HG03571 (cell line): ENCODE measurements around the gene PCNX2.

ENCODE experiments used
- ATAC-seq: cut with Tn5 transposase; IDR thresholded peaks from one replicate; pipeline ENCODE4 v1.9.1; 2021; ENCODE audit not compliant: unreplicated experiment

The PCNX2 gene

GRCh38 chr1:233257786-233258185, 37.7 kb downstream of the PCNX2 start:
- no peak for ATAC-seq

GRCh38 chr1:233256789-233257188, 38.7 kb downstream of the PCNX2 start:
- ATAC-seq, result no peak

- no peak for ATAC-seq
These were observed 39.3 kb downstream of the PCNX2 start for GRCh38 chr1:233256191-233256590.

GRCh38 chr1:233255145-233255544, 40.4 kb downstream of the PCNX2 start:
- ATAC-seq, result no peak

GRCh38 chr1:233253832-233254331, 41.6 kb downstream of the PCNX2 start:
- ATAC-seq, result no peak

GRCh38 chr1:233253231-233253831, 42.2 kb downstream of the PCNX2 start:
- no peak for ATAC-seq

- ATAC-seq, result no peak
These were observed 43.1 kb downstream of the PCNX2 start for GRCh38 chr1:233252441-233252840.

- ATAC-seq, result no peak
These were observed 44.3 kb downstream of the PCNX2 start for GRCh38 chr1:233251201-233251720.

- no peak for ATAC-seq
These were observed 47.5 kb downstream of the PCNX2 start for GRCh38 chr1:233248014-233248413.

- ATAC-seq, result no peak
These were observed 48.6 kb downstream of the PCNX2 start for GRCh38 chr1:233246965-233247364.

- ATAC-seq, result no peak
These were observed 50.2 kb downstream of the PCNX2 start for GRCh38 chr1:233245191-233245765.

GRCh38 chr1:233244183-233244582, 51.3 kb downstream of the PCNX2 start:
- ATAC-seq, result no peak

GRCh38 chr1:233242827-233243483, 52.6 kb downstream of the PCNX2 start:
- no peak for ATAC-seq

- no peak for ATAC-seq
These were observed 53.8 kb downstream of the PCNX2 start for GRCh38 chr1:233241759-233242158.

GRCh38 chr1:233240829-233241682, 54.5 kb downstream of the PCNX2 start:
- no peak for ATAC-seq

- ATAC-seq, result no peak
These were observed 55.2 kb downstream of the PCNX2 start for GRCh38 chr1:233240371-233240770.

- no peak for ATAC-seq
These were observed 56.6 kb downstream of the PCNX2 start for GRCh38 chr1:233238884-233239431.

GRCh38 chr1:233237647-233238046, 57.9 kb downstream of the PCNX2 start:
- ATAC-seq, result no peak

- no peak for ATAC-seq
These were observed 62.0 kb downstream of the PCNX2 start for GRCh38 chr1:233233508-233234040.

- no peak for ATAC-seq
These were observed 65.5 kb downstream of the PCNX2 start for GRCh38 chr1:233230011-233230410.

GRCh38 chr1:233229288-233229687, 66.2 kb downstream of the PCNX2 start:
- ATAC-seq, result no peak
